DOHH2 (cell line): ENCODE results near the gene PARP1.
"Not testable (repeated sequence)": the region's sequence is repeated elsewhere in the genome, so short reads cannot be mapped to it uniquely, and the experiment has no call there.

Experiments used
- H3F3A ChIP-seq: fragments of 200-600 bp; sonication (generic), shearing (Covaris generic); 2 replicates; pipeline ENCODE4 v1.6.0; 2016; ENCODE audit warnings: antibody characterized with exemption, mild to moderate bottlenecking; ENCODE audit not compliant: control insufficient read depth, insufficient read depth
- H3K27ac ChIP-seq: fragments of 200-600 bp; sonication (generic); 2 replicates; pipeline ENCODE4 v1.5.1; 2014; ENCODE audit warnings: low read depth, mild to moderate bottlenecking, low read length, moderate library complexity
- H3K27me3 ChIP-seq: fragments of 200-600 bp; sonication (generic); 2 replicates; pipeline ENCODE4 v1.6.1; 2014; ENCODE audit warnings: mild to moderate bottlenecking, low read length, mixed read lengths; ENCODE audit not compliant: control insufficient read depth
- H3K36me3 ChIP-seq: fragments of 200-600 bp; sonication (generic); 2 replicates; pipeline ENCODE4 v1.6.1; 2014; ENCODE audit warnings: mild to moderate bottlenecking, low read length, moderate library complexity, mixed read lengths; ENCODE audit not compliant: control insufficient read depth
- H3K4me1 ChIP-seq: fragments of 200-600 bp; sonication (generic); 2 replicates; pipeline ENCODE4 v1.6.1; 2014; ENCODE audit warnings: mild to moderate bottlenecking, low read length, mixed read lengths; ENCODE audit not compliant: control insufficient read depth
- H3K4me2 ChIP-seq: fragments of 200-600 bp; sonication (generic); 2 replicates; pipeline ENCODE4 v1.6.0; 2014; ENCODE audit warnings: mild to moderate bottlenecking, low read length, moderate library complexity
- H3K4me3 ChIP-seq: fragments of 200-600 bp; sonication (generic); 2 replicates; pipeline ENCODE4 v1.5.1; 2014; ENCODE audit warnings: mild to moderate bottlenecking, low read length, mixed read lengths
- H3K79me2 ChIP-seq: fragments of 200-600 bp; sonication (generic); 2 replicates; pipeline ENCODE4 v1.6.1; 2014; ENCODE audit warnings: mild to moderate bottlenecking, low read length, mixed read lengths; ENCODE audit not compliant: control insufficient read depth
- H3K9me2 ChIP-seq: fragments of 200-600 bp; sonication (generic); replicated peaks from 2 replicates; pipeline ENCODE4 v1.6.1; 2014; ENCODE audit warnings: mild to moderate bottlenecking, low read length, mixed read lengths; ENCODE audit not compliant: control insufficient read depth
- H3K9me3 ChIP-seq: fragments of 200-600 bp; sonication (generic); 2 replicates; pipeline ENCODE4 v1.6.1; 2014; ENCODE audit warnings: antibody characterized with exemption, low read length, mixed read lengths; ENCODE audit not compliant: control insufficient read depth, insufficient read depth
- H4K20me1 ChIP-seq: fragments of 200-600 bp; sonication (generic); 2 replicates; pipeline ENCODE4 v1.6.0; 2014; ENCODE audit warnings: low read depth, mild to moderate bottlenecking, antibody characterized with exemption, low read length, moderate library complexity; ENCODE audit not compliant: control insufficient read depth, insufficient read depth
- CTCF ChIP-seq: fragments of 200-600 bp; sonication (generic); IDR thresholded peaks from one replicate; pipeline ENCODE4 v1.5.1; 2014; ENCODE audit warnings: antibody characterized with exemption, mild to moderate bottlenecking, low read depth, low read length; ENCODE audit not compliant: poor library complexity, severe bottlenecking
- EZH2phosphoT487 ChIP-seq: fragments of 200-600 bp; sonication (generic); IDR thresholded peaks from 2 replicates; pipeline ENCODE4 v1.6.1; 2017; ENCODE audit warnings: borderline replicate concordance, mild to moderate bottlenecking, antibody characterized with exemption, low read length, moderate library complexity, mixed read lengths

PARP1 gene

DNA sequence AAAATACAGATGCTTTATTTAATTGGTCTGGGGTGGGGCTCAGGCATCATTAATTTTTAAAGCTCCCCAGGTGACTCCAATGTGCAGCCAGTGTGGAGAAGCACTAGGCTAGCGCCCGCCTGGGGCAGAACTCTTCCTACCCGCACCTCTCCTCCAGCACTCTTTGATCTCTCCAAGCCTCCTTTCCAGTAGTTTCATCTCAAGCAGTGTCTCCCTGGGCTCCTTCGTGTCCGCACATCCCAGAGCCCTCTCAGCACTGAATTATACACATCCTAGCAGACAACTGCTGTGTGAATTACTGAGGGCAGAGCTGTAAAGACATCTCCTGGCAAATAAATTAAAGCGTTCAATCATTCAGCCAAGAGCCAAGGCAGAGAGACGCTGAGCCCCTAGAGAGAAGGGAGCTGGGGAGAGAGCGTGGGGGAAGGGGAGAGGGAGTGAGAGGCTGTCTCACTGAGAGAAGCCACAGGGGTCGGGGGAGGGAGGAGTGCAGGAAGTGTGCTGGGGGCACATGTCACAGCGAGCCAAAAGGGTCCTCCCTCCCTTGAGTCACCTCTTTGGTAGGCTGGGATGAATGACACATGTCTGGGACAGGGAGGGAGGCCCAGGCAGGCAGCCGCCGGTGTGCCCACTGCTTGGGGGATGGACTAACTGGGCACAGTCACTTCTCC is 21.0 kb upstream of the PARP1 start:
- H3K9me2 ChIP-seq, result no peaks in the 10 kb centered on the region
- H3F3A ChIP-seq, result peaks cover 14% of the 10 kb centered on the region
- peak overlapping the region; percentile 31 for H3K4me3 ChIP-seq
- no peaks in the 10 kb centered on the region for H4K20me1 ChIP-seq
- TF ChIP-seq CTCF (no peak), EZH2phosphoT487 (no peak)
- H3K9me3 ChIP-seq, result no peaks in the 10 kb centered on the region
- H3K79me2 ChIP-seq, result no peaks in the 10 kb centered on the region
- H3K4me1 ChIP-seq, result peaks cover 93% of the 10 kb centered on the region
- peak overlapping the region; percentile 48 for H3K27ac ChIP-seq
- H3K27me3 ChIP-seq, result no peaks in the 10 kb centered on the region
- no peaks in the 10 kb centered on the region for H3K36me3 ChIP-seq
- H3K4me2 ChIP-seq, result peak overlapping the region; percentile 63

DNA sequence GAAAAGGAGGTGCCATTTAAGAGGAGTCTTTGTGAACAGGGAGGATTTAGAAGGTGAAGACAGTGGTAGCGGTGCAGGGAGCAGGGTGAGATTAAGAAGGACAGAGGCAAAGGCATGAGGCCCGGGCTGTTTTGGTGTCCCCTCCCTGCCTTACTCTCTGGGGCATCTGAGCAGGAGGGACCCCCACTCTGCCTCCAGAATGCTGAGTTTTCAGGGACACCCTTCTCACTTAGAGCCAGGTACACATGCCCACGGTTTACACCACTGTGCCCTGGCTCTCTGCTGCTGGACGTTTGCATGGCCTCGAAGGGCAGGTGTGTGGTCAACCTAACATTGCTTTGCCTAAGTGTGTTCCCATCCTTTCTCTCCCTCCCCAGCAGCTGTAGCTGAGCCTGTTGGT is 20.5 kb upstream of the PARP1 start:
- Histone ChIP-seq H3K9me2 (no peaks in the 10 kb centered on the region), H3K9me3 (no peaks in the 10 kb centered on the region), H3K27me3 (no peaks in the 10 kb centered on the region), H3K4me1 (peaks cover 90% of the 10 kb centered on the region), H3K36me3 (no peaks in the 10 kb centered on the region), H3K4me3 (peak overlapping the region; percentile 31; the same call in 1 of the 2 replicates), H3K79me2 (no peaks in the 10 kb centered on the region), H3F3A (peaks cover 14% of the 10 kb centered on the region), H3K27ac (peak overlapping the region; percentile 48), H4K20me1 (no peaks in the 10 kb centered on the region), H3K4me2 (peak overlapping the region; percentile 63)
- TF ChIP-seq EZH2phosphoT487 (no peak), CTCF (no peak)

GRCh38 chr1:226427131-226427530 is 19.2 kb upstream of the PARP1 start:
- Histone ChIP-seq H3K9me3 (no peaks in the 10 kb centered on the region), H3K4me1 (peaks cover 80% of the 10 kb centered on the region), H3K79me2 (no peaks in the 10 kb centered on the region), H3K27me3 (no peaks in the 10 kb centered on the region), H3K27ac (no peak overlapping the region), H4K20me1 (no peaks in the 10 kb centered on the region), H3K36me3 (no peaks in the 10 kb centered on the region), H3K9me2 (no peaks in the 10 kb centered on the region), H3F3A (peaks cover 14% of the 10 kb centered on the region), H3K4me3 (no peak overlapping the region), H3K4me2 (no peak overlapping the region)
- TF ChIP-seq EZH2phosphoT487, result no peak
- TF ChIP-seq CTCF, result peak; percentile 21

DNA sequence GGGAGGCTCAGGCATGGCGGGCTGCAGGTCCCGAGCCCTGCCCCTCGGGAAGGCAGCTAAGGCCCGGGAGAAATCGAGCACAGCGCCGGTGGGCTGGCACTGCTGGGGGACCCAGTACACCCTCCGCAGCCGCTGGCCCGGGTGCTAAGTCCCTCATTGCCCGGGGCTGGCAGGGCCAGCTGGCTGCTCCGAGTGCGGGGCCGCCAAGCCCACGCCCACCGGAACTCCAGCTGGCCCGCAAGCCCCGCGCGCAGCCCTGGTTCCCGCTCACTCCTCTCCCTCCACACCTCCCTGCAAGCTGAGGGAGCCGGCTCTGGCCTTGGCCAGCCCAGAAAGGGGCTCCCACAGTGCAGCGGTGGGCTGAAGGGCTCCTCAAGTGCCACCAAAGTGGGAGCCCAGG is 18.5 kb upstream of the PARP1 start:
- H3K9me2 ChIP-seq, H3K27ac ChIP-seq, H3K4me3 ChIP-seq, H3K4me2 ChIP-seq, H4K20me1 ChIP-seq, H3K27me3 ChIP-seq, H3K79me2 ChIP-seq, H3K9me3 ChIP-seq, H3K36me3 ChIP-seq: not testable (repeated sequence)
- H3F3A ChIP-seq, result peaks cover 14% of the 10 kb centered on the region
- peaks cover 75% of the 10 kb centered on the region for H3K4me1 ChIP-seq
